Colonic mucosa (tissue), 4 donors: ENCODE data around the gene AKR1B15. TPM values are rescaled to one million over a fixed set of nuclear protein-coding genes. Genes with fewer than 3 reads are reported as not detected.
"Not testable (repeated sequence)": the region's sequence is repeated elsewhere in the genome, so short reads cannot be mapped to it uniquely, and the experiment has no call there.

Source experiments
- DNase-seq: peaks from one replicate; pipeline ENCODE4 v3.0.0-alpha.2; 2020
- H3K27ac ChIP-seq: fragments of 200-600 bp; one replicate; pipeline ENCODE4 v1.8.0; 2021
- H3K27me3 ChIP-seq: fragments of 200-600 bp; one replicate; pipeline ENCODE4 v1.8.0; 2021
- H3K36me3 ChIP-seq: fragments of 200-600 bp; one replicate; pipeline ENCODE4 v1.8.0; 2021
- H3K4me1 ChIP-seq: fragments of 200-600 bp; one replicate; pipeline ENCODE4 v1.8.0; 2021; ENCODE audit warnings: mild to moderate bottlenecking
- H3K4me3 ChIP-seq: fragments of 200-600 bp; one replicate; pipeline ENCODE4 v1.8.0; 2021
- H3K9ac ChIP-seq, 2 donors: one replicate each; pipeline ENCODE4 v1.7.0; 2013; ENCODE audit warnings: control low read depth in 2 of 2, low read depth in 2 of 2, low read length in 2 of 2
- H3K9me3 ChIP-seq: fragments of 200-600 bp; one replicate; pipeline ENCODE4 v1.8.0; 2021
- intact Hi-C: fragments of 100-400 bp; cut with DNase I; formaldehyde crosslinking; loops from one replicate; pipeline ENCODE4 v1.14.1; 2022
- total RNA-seq, 2 donors: library from RNA; stranded (reverse); fragmentation: NEBNext Ultra II Directional in 1 of 2; extraction: Animal tissue kit (Norgen Biotek cat#: 25700) in 1 of 2; gene quantifications; one replicate each; pipeline ENCODE4 v1.2.1, GENCODE V29; 2021
- TF ChIP-seq, protein P1 (sequence below): fragments of 200-600 bp; IDR thresholded peaks from one replicate; pipeline ENCODE4 v1.8.0; 2022; ENCODE audit warnings: antibody characterized with exemption, mild to moderate bottlenecking
- donor health status: healthy.
- donor health status: DM: no; HTN: no; CAD: no.
- donor health status: DM: no; HTN: no; CAD: no.

Gene AKR1B15
- total RNA-seq, 2 donors from 2014 or later: 6.5 to 10.6 TPM

DNA sequence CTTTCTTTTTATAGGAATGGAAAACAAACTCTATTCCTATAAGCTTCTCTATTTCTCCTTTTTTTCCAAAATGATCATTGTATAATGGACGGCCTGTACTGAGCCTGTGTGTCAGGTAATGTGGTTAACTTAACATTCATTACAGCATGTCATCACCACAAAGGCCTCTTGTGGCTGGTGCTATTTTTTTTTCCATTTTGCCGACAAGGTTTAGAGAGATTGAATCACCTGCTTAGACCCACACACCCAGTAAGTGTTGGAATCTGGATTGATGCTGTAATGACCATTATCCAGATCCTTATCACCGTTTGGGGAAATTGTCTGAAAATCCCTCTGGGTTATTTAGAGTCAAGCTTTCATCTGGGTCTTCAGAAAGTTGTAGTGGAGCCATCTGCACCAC lies 18.5 kb downstream of the AKR1B15 start:
- intact Hi-C loops: no loop called here
- TF ChIP-seq, protein P1, sequence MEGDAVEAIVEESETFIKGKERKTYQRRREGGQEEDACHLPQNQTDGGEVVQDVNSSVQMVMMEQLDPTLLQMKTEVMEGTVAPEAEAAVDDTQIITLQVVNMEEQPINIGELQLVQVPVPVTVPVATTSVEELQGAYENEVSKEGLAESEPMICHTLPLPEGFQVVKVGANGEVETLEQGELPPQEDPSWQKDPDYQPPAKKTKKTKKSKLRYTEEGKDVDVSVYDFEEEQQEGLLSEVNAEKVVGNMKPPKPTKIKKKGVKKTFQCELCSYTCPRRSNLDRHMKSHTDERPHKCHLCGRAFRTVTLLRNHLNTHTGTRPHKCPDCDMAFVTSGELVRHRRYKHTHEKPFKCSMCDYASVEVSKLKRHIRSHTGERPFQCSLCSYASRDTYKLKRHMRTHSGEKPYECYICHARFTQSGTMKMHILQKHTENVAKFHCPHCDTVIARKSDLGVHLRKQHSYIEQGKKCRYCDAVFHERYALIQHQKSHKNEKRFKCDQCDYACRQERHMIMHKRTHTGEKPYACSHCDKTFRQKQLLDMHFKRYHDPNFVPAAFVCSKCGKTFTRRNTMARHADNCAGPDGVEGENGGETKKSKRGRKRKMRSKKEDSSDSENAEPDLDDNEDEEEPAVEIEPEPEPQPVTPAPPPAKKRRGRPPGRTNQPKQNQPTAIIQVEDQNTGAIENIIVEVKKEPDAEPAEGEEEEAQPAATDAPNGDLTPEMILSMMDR: no peak
- no peak overlapping the region for H3K4me3 ChIP-seq

DNA sequence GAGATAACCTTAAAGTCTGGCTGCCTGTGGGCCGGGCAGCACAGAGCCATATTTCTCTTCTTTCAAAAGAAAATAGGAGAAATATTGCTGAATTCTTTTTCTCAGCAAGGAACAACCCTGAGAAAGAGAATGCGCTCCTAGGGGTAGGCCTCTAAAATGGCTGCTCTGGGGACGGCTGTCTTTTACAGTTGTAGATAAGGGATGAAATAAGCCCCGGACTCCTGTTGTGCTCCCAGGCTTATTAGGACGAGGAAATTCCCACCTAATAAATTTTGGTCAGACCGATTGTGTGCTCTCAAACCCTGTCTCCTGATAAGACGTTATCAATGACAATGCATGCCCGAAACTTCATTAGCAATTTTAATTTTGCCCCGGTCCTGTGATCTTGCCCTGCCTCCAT lies 21.1 kb downstream of the AKR1B15 start:
- H3K27ac ChIP-seq, H3K9ac ChIP-seq, H3K4me3 ChIP-seq, DNase-seq, H3K27me3 ChIP-seq, H3K36me3 ChIP-seq, intact Hi-C loops, H3K4me1 ChIP-seq, H3K9me3 ChIP-seq: not testable (repeated sequence)

More for the DNA sequence above, 18.5 kb downstream of the AKR1B15 start:
- DNase-seq: no peak
- H3K9ac ChIP-seq: no peak overlapping the region
- H3K36me3 ChIP-seq: no peaks in the 10 kb centered on the region
- no peaks in the 10 kb centered on the region for H3K27me3 ChIP-seq
- no peaks in the 10 kb centered on the region for H3K9me3 ChIP-seq
- no peak overlapping the region for H3K27ac ChIP-seq
- H3K4me1 ChIP-seq: no peaks in the 10 kb centered on the region

DNA sequence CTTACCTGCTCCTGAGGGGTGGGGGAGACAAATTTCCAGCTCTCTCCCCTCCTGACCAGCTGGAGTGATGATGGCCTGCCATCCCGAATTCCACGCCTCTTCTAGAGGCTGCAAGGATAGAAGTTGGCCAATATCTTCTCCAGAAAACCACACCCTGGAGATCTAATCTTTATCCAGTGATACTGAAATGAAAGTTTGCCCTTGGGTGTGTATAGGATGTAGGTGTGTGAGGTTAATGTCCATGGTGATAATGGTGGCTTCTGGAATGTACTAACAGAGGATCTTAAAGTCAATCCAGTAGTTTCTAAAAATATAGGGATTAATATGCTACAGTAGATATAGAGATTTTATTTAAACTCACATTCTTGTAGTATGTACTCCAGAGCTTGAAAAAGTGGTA lies 22.2 kb downstream of the AKR1B15 start:
- TF ChIP-seq, protein P1: no peak
- H3K27me3 ChIP-seq: no peaks in the 10 kb centered on the region
- H3K27ac ChIP-seq: no peak overlapping the region
- no peak overlapping the region for H3K9ac ChIP-seq
- no peaks in the 10 kb centered on the region for H3K36me3 ChIP-seq
- no peaks in the 10 kb centered on the region for H3K4me1 ChIP-seq
- H3K9me3 ChIP-seq: no peaks in the 10 kb centered on the region
- H3K4me3 ChIP-seq: no peak overlapping the region
- intact Hi-C loops: no loop called here
- DNase-seq: no peak

DNA sequence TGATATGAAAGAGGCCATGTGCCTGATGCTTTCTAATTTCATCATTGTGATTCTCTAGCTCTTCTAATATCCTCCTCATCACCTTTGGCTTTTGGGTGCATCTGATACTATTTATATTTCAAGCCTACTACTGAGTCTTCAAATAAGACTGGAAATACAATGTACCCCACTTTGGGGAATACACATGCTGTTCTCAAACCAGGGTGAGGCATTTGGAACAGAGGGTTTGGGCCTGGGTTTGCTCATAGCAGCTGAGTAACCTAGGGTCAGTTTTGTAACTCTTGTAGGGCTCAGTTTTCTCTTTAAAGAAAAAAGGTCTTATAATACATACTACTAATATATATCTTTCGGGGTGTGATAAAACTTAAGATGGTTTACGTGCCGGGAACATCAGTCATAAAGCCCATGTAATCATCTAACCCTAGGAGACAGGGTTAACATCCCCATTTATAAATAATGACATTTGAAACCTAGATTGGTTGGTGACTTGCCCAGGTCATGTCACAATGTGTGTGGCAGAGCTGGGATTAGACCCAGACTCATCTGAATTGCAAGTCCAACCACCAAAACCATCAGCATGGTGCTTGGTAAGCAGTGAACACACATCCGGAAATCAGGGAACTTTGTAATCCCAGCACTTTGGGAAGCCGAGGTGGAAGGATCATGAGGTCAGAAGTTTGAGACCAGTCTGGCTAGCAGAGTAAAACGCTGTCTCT lies 23.0 kb downstream of the AKR1B15 start:
- Histone ChIP-seq H3K4me1 (no peaks in the 10 kb centered on the region), H3K36me3 (no peaks in the 10 kb centered on the region), H3K9ac (no peak overlapping the region), H3K4me3 (no peak overlapping the region), H3K27ac (no peak overlapping the region), H3K9me3 (no peaks in the 10 kb centered on the region), H3K27me3 (no peaks in the 10 kb centered on the region)
- no peak for DNase-seq
- TF ChIP-seq, protein P1: no peak
- intact Hi-C loops: no loop called here

DNA sequence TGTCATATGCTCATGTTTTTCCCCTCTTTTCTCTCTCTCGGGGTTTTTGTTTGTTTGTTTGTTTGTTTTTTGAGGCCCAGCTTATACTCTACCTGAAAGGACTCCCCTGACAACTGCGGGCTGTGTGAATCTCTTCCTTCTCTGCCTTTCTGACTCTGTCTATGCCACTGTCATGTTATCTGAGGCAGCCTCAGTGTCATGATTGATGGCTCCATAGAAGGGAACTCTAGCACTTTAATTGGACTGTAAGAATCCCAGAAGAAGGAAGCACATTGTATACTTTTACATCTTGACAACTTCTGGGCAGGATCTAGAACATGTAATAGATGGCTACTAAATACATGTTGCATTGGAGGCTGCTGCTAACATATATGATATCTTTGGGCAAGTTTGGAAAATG lies 25.4 kb downstream of the AKR1B15 start:
- no peak for DNase-seq
- H3K9ac ChIP-seq: no peak overlapping the region
- H3K4me1 ChIP-seq: no peaks in the 10 kb centered on the region
- H3K27ac ChIP-seq: no peak overlapping the region
- intact Hi-C loops: no loop called here
- H3K9me3 ChIP-seq: no peaks in the 10 kb centered on the region
- no peaks in the 10 kb centered on the region for H3K36me3 ChIP-seq
- TF ChIP-seq, protein P1: no peak
- no peaks in the 10 kb centered on the region for H3K27me3 ChIP-seq
- no peak overlapping the region for H3K4me3 ChIP-seq

DNA sequence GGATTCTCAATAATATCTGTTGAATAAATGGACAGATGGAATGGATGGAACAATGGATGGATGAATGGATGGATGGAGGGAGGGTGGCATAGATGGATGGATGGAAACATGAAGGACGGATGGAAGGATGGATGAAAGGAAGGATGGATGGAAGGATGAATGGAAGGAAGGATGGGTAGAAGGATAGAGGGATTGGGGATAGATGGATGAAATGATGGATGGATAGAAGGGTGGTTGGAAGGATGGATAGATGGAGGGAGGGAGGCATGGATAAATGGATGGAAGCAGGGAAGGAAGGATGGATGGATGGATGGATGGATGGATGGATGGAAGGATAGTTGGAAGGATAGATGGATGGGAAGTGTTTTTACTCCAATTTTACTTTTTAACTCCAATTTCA lies 35.4 kb downstream of the AKR1B15 start:
- TF ChIP-seq, protein P1: no peak
- no peak for DNase-seq
- Histone ChIP-seq H3K36me3 (no peaks in the 10 kb centered on the region), H3K4me1 (no peaks in the 10 kb centered on the region), H3K4me3 (no peak overlapping the region), H3K27me3 (no peaks in the 10 kb centered on the region), H3K9ac (no peak overlapping the region), H3K27ac (no peak overlapping the region), H3K9me3 (no peaks in the 10 kb centered on the region)
- intact Hi-C loops: no loop called here
